A172 (cell line): ENCODE data around the gene FARP1. TPM values are rescaled to one million over a fixed set of nuclear protein-coding genes. Genes with fewer than 3 reads are reported as not detected.
A peak's percentile ranks its signal among the peaks of the same experiment; 100 is the strongest.
"Not testable (repeated sequence)": the region's sequence is repeated elsewhere in the genome, so short reads cannot be mapped to it uniquely, and the experiment has no call there.

Source experiments
- DNase-seq: peaks from one replicate; pipeline ENCODE4 v3.0.0-alpha.2; 2015; ENCODE audit warnings: low spot score
- total RNA-seq: library from RNA; depleted of rRNA; stranded (reverse); fragments of >200 nt; shearing (Covaris generic); gene quantifications from 2 replicates; pipeline ENCODE4 v1.2.3, GENCODE V29; 2014

Gene FARP1
- total RNA-seq, 1 experiment from 2014 or later = 18.2 TPM

DNA sequence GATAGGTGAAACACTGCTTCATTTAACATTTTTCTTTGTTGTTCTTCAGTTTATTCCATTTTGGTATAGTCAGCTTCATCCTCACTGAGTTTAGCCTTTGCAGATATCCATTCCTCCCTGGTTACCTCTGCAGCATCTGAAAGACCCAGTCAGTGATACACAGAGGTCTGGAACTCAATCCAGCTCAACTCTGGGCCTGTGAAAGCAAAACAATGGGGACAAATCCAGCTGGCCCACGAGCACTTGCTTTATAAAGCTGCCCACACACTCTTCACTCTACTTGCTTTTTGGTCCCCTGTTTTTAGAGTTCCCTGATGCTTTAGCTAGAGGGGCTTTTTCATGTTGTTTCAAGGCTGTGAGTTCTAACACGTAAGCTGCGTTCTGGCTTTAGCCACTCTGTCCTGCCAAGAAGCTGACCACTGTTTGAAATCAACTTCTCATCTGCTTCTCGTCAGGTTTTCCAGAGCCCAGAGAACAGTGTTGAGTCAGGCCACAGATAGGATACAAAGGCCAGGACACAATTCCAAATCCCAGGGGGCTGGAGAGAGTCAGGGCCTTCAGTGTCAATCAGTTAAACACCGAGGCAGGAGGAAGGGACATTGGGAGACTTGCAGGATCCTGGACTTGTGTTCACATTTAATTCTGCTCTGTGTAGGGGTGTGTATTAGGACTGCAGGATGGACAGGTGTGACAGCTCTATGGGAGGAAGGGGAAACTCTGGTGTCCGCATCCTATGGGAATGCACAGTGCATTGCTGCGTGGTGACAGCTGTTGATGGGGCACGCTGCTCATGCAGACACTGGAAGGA lies 117.7 kb downstream of the FARP1 start:
- DNase-seq = no peak

DNA sequence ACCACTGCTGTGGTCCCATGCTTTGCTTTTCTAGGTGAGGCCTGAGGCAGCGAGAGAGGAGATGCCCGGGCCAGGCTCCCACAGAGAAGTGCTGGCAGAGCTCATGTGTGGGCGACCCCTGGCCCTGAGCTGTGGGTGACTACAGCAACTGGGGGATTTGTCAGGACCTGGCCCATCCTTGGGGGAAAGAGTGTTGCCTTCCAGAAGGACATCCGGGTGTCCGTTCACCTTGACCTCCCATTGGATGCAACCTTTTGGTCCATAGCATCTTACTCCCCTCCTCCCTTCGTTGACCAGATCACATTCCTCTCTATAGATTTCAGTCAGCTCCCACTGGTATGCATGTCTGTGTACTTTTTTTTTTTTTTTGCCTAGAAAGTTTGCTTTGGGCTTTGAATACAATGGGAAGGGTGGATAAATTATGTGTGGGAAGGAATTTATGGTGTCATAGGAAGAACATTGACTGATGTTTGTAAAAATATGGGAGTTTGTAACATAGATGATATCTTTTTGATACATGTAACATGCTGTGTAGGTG lies 118.3 kb downstream of the FARP1 start:
- no peak for DNase-seq

DNA sequence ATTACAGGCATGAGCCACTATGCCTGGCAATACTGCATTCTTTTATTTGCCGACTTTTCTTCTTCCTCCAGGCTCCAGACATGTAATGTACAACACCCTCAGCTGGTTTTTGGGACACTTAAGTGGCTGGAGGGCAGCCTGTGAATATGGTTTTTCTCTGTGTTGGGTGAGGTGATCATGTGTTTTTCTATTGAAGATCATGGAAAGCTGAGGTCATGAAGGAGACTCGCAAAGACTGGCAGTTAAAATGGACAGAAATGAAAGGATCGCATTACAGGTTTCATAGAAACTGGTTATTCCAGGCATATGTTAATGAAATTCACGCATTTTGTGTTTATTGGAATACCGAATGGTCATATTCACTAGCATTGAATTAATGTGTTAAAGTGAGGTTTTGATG lies 119.4 kb downstream of the FARP1 start:
- no peak for DNase-seq

DNA sequence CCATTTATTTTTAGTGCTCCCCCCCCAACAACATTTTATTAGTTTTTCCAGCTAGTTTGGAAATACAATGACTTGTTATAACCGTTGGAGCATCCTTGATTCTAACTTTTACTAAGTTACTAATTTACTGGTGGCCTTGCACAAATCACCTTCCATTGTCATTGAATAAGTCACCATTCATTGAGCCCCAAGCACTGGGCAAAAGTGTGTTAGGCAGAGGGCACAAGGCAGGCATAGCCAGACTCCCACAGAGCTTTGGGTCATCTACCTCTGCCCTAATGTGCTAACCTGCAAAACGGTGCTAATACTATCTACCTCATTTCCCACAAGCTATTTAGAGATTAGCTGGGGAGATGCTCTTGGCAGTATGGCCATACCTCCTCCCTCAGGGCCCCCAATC lies 120.9 kb downstream of the FARP1 start:
- DNase-seq = no peak

DNA sequence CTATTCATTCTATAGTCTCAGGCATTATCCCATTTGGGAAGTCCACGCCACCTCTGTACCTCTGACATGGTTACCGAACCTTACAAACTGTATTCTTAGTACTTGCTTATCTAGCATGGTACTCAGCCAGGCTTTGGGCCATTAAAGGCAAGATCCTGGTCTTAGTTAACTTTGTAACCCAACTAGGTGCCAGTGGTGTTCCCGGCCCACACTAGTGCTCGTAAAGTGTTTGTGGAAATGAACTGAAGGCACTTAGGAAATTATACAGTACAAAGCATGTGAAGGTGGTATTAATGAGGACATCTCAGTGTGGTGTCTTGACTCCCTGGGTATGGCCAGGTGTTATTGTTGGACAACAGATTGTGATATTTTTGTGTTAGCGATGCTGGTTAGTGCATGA lies 122.0 kb downstream of the FARP1 start:
- DNase-seq = no peak

DNA sequence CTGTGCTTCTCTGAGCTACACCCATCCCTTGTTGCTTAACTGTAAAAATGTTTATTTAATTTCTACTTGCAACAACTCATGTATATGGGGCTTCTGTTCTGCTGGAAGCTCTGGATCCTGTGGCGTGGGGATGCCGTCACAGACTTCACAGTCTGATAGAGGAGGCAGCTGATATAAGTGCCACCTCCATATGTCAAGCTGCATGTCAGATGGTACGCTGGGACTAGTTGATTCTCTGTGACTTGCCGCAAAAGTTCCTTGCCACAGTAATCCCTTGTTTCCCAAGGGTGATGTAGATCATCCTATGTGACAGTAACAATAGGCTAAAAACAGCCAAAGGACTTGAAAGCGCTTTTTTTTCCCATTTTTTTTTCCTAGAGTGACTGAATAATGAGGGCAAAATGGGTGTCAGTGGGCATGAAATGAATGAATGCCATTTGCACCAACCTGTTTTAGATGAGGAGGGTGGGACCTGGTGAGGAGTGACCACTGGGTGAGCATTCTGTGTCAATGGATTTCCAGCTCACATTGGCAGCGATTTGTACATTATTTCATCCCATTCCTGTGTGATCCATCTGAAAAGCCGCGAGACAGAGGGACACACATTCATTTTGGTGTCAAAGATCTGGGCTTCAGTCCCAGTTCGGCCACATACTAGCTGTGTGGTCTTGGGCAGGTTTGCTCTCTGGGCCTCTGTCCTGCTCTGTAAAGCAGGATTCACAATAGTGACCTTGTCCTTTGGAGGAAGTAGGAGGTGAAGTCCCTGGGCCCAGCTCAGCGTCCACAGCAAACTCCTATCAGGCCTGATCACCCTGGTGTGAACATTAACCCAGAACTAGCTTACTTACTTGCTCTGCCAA lies 123.0 kb downstream of the FARP1 start:
- no peak for DNase-seq

DNA sequence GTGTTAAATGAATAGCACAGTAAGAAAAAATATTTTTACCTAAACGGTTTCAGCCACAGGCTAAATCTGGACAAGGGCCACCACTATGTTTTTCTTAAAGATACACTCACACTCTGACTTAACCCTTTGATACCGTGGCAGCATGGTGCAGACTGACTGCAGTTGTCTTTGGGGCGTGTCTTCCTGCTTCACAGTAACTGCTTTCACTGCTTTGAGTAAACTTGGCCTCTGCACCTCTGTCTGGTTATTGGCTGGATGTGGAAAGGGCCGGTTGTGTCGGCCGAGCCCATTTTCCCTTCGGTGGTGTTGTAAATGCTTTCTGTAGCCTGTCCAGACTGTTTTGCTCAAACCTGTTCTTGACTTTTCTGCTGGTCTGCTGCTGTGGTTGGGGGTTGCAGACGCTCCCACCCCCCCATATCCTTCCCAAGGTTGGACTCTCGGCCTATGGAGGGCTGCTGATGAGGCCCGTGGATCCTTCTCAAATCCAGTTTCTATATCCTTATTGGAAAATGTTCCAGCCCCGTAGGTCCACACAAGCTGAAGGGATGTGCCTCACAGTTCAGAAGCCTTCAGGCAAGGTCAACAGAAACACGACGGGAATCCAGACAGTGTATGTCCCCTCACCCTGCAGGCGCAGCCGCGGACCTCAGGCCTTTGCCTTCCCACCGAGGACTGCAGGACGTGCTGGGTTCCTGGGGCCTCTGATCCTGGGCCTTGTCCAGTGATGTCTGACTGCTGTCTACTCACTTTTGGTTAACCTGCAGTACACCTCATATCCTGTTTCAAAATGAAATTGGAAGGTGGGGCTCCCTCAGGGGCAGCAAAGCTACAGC lies 124.4 kb downstream of the FARP1 start:
- no peak for DNase-seq

DNA sequence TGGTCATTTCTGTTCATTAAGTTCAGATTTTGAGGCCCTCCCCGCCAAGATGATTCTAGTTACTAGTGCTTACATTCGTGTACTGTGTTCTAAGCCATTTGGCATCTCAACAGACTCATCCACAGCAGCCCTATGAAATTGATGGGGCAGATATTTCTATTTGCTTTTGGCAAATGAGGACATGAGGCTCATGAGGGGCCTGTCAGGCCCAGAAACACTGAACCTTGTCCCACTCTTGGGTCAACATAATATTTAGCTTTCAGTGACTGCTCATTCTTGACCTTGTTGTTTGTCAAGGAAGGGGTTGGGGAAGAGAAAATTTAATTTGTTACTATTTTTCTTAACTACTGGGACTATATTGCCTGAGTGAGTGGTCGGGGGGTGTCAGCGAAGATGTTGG lies 126.5 kb downstream of the FARP1 start:
- no peak for DNase-seq

DNA sequence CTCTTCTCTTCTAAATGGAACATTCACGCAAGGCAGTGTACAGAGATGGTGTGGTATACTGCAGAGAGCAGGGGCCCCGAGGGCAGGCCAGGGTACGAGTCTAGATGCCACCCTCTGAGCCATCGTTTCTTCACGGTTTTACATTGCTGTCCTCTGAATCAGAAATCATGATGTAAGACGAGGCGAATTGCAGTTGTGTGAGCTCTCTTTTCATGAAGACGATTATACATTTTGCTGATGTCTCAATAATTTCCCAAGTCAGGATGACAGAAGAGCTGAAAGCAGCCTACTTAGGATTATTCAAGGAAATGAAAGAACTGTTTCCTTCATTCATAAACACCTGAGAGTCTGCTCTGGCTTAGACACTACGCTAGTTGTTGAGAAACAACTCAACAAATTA lies 127.9 kb downstream of the FARP1 start:
- no peak for DNase-seq

DNA sequence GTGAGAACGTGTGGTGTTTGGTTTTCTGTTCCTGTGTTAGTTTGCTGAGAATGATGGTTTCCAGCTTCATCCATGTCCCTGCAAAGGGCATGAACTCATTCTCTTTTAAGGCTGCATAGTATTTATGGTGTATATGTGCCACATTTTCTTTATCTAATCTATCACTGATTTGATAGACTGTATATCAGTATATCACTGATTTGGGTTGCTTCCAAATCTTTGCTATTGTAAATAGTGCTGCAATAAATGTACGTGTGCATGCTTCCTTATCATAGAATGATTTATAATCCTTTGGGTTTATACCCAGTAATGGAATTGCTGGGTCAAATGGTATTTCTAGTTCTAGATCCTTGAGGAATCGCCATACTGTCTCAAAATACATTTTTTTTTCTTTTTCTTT lies 128.8 kb downstream of the FARP1 start:
- not testable (repeated sequence) for DNase-seq

DNA sequence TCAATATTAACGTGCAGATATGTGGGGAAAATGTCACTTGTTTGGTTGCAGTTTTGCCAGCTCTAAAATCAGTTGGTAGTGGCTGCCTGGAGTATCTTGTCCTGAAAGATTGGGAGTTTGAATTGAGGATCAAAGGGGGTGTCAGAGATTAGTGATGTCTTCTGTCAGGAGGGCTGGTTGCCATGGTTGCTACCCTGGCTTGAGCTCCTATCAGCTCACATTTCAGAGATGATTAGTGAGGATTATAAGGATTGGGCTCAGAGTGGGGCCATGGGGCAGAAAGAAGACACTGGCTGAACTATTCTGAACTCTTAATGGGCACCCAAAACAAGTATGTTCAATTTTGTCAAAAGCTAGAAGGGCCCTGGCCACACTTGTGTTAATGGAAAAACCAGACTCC lies 129.7 kb downstream of the FARP1 start:
- DNase-seq = no peak

DNA sequence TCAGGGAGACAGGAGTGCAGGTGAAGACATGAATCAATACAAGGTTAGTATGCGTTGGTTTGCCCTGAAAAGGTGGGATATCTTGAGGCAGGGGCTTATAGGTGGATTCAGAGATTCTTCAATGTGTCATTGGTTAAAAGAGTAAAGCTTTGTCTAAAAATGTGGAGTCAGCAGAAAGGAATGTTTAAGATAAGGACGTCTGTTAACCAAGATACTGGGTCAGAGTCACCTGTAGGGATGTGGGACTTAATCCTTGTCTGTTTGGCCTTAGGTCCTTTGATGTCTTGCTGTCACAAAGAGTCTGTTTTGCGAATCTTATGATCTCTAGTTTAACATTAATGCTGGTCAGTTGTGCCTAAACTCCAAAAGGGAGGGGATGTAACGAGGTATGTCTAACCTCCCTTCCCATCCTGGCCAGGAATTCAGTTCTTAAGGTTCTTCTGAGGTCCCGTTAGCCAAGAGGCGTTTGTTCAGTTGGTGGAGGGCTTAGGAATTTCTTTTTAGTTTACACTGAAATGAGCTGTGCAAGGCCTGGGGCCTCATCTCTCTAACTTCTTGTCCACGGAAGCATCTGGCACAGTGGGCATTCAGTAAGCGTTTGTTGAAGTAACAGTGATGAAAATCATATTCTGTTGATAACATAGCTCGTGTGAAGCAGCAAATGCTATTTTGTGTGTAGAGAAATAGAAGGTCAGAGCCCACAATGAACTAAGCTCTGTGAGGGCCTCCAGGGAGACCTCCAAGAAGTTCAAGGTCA lies 130.4 kb downstream of the FARP1 start:
- peak; percentile 14 for DNase-seq

DNA sequence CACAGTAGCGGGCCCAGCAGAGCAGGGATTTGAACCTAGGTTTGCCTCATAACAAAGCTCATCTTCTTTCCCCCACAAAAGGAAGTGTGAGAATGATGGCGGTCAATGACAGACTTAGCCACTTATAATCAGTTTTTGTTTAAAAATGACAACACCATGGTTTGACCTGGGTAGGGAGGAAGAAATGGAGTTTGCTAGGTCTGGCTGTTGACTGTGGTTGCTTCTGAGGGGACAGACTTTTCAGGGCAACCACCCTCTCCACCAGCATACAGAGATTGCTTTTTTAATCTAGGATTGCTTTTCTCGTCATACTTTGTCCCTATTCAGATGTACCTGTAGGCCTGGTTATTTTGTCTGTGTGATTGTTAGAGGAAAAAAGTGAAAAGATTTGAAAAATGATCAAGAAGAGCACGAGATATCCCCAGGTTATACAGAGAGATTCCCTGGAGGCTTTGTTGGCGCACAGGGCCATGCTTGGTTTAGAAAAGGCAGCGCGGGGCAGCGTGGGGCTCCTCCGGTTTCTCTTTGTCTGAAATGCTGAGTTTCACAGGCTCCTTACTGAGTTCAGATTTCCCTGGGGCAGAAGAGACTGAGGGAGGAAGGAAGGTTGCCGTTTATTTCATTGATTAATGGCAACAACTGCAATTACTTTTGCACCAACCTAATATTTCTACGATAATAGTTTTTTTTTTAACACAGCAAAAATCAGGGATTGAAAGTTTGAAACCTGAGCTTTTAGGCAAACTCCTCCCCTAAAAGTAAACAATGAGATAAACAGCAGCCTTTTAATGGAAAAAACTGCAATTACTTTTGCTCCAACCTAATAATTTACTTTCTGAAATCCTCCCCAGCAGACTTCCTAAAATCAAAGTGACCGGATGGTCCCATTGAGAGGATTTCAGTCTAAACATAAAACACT lies 131.2 kb downstream of the FARP1 start:
- DNase-seq = no peak

DNA sequence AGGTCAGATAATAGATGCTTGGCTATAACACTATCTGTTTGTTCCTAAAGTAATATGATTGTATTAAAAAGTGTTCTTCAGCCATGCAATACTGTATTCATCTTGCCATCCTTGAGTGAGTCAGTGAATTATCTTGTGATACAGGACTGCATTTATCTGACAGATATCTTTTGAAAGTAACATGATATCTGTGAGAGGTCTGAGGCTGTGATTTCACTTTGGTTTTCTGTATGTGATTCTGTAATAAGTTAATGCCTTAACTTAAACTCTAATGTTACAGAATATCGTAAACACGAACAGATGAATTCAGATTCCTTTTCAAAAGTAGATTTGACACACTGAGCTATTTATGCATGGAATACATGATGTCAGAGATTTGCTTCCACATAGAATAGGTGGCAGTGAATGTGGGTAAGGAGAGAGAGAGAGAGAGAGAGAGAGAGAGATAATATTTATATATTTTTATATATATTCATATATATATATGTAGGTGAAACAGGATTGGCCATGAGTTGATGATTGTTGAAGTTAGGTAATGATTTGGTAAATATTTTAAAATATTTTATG lies 132.1 kb downstream of the FARP1 start:
- no peak for DNase-seq

DNA sequence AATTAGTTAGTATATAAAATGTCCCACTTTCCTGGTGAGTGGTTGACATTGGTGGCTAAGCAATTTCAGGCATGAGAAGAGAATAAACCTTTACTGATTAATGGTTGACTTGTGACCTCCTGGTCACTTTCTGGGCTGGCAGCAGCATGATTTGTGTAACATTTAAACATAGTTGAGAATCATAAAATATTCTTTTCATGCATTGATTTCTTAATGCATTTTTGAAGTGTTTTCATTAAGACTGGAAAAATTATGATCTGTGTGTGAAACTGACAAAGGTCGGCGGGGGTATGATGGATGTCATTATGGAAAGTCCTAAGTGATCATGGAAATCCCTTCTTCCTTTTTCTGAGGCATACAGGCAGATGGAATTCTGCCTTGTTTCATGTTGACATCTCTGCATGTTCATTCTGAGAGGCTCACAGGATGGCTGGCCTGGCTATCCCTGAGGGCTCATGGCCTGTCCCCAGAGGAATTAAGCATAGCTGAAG lies 132.8 kb downstream of the FARP1 start:
- DNase-seq = no peak

DNA sequence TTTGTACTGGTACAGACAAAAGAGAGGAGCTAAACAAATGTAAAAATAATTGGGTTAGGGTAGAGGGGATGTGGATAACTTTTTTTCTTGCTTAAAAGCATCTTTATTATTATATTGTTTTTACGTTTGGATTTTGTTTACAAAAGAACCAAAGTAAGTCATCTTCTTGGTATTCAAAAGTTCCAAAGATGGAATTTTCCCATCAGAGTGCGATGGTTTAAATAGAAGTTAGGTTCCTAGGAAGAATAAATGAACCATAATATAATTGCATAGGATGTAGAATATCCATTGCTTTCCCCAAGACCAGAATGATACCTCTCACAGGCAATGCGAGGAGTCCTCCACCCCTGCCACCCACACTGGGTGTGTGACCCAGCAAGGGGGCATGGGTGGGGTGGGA lies 133.6 kb downstream of the FARP1 start:
- no peak for DNase-seq

DNA sequence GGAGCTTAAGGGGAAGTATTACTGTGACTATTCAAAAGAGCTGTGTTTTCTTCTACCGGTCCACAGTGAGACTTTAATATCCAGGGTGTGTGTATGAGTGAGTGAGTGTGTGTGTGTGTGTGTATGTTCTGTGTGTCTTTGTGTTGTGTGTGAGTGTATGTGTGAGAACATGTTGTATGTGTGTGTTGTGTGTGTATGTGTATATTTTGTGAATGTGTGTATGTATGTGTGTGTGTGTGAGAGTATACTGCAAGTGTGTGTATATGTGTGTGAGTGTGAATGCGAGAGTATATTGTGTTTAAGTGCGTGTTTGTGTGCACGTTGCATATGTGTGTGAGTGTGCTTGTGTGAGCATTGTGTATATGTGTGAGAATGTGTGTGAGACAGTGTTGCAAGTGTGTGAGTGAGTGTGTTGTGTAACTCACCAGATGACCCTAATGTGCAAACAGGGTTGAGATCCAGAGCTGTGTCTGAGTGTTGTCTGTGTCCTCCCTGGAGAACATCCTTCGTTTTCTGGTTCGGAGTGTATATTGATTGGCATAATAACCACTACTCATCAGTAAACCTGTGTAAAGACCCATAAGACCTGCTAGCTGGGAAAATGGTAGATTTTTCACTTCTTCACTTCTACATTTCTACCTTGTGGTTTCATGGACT lies 135.3 kb downstream of the FARP1 start:
- no peak for DNase-seq

DNA sequence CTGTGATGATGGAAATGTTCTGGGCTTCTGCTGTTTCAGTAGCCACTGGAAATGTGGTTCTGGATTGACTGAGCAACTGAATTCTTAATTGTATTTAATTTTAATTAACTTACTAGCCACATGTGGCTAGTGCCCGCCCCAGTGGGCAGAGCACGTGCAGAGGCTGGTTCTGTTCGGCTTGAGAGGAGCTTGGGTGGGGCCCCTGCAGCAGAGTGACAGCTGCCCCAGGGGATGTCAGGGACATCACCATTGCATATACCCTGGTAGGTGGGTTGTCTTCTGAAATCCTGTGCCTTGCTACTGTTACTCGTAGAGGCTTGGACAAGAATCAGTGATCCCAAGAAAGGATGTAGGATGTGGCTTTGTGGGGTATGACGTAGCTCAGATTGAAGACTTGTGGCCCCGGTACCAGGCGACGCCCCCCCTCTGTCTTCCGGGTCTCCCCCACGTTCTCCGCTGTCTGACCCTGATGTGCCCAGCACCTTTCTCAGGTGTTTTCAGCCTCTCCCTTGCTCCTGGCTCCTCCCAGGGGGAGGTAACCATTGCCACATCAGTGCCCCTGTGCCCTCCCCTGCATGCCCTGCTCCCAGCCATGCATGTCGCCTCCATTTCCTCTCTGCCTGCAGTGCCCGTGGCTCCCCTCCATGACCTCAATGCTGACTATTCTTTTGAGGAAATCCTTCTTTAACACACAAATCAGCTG lies 136.7 kb downstream of the FARP1 start:
- no peak for DNase-seq

DNA sequence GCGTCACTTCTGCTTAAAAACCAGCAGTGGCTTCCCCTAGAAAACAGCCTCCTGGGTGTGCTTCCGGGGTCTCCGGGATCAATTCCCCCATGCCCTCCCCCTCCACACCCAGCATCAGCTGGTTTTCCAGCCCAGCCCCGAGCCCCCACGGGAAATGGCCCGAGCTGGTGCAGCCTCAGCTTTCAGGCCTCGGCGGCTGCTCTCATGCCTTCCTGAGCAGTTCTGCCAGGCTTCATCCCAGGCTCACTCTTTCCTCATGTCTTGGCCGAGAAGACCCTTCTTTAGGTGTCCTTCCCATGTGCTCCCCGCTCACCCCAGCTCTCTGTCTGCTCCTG lies 137.2 kb downstream of the FARP1 start:
- no peak for DNase-seq
